Liver (tissue), 9 donors: ENCODE results near the gene NFIB. TPM values are rescaled to one million over a fixed set of nuclear protein-coding genes. Genes with fewer than 3 reads are reported as not detected.

Experiments
- DNase-seq: peaks from one replicate; pipeline ENCODE4 v3.0.0-alpha.2; 2017; ENCODE audit warnings: low spot score
- H3K27ac ChIP-seq, 2 donors: one replicate each; pipeline ENCODE4 v1.7.0; 2013; ENCODE audit warnings: inconsistent platforms in 2 of 2, low read length in 2 of 2, control low read depth in 1 of 2, low read depth in 1 of 2, mild to moderate bottlenecking in 1 of 2
- H3K27me3 ChIP-seq, 4 donors: one replicate each; pipeline versions ENCODE4 v1.6.1 to v1.7.0; 2013; ENCODE audit warnings: low read length in 3 of 4, inconsistent platforms in 1 of 4, mild to moderate bottlenecking in 1 of 4, moderate library complexity in 1 of 4; ENCODE audit not compliant: control insufficient read depth in 4 of 4, insufficient read depth in 4 of 4
- H3K36me3 ChIP-seq, 4 donors: one replicate each; pipeline versions ENCODE4 v1.6.1 to v1.7.0; 2013; ENCODE audit warnings: low read length in 3 of 4, mild to moderate bottlenecking in 3 of 4, low read depth in 1 of 4, moderate library complexity in 1 of 4; ENCODE audit not compliant: control insufficient read depth in 4 of 4, insufficient read depth in 3 of 4
- H3K4me1 ChIP-seq, 4 donors: one replicate each; pipeline versions ENCODE4 v1.6.1 to v1.7.0; 2013; ENCODE audit warnings: low read length in 3 of 4, mild to moderate bottlenecking in 3 of 4, moderate library complexity in 1 of 4; ENCODE audit not compliant: control insufficient read depth in 4 of 4, insufficient read depth in 4 of 4
- H3K4me3 ChIP-seq, 3 donors: one replicate each; pipeline versions ENCODE4 v1.6.1 to v1.7.0; 2013; ENCODE audit warnings: low read length in 3 of 3, control low read depth in 1 of 3, low read depth in 1 of 3, mild to moderate bottlenecking in 1 of 3
- H3K9ac ChIP-seq, 2 donors: one replicate each; pipeline ENCODE4 v1.7.0; 2013; ENCODE audit warnings: low read length in 2 of 2, mild to moderate bottlenecking in 2 of 2, moderate library complexity in 2 of 2, control low read depth in 1 of 2, low read depth in 1 of 2
- H3K9me3 ChIP-seq, 4 donors: one replicate each; pipeline versions ENCODE4 v1.6.1 to v1.7.0; 2013; ENCODE audit warnings: low read length in 3 of 4; ENCODE audit not compliant: control insufficient read depth in 4 of 4
- EGR1 ChIP-seq, 2 donors: IDR thresholded peaks; 2 replicates each; pipeline ENCODE4 v1.6.1; 2016 to 2018; ENCODE audit warnings: antibody characterized with exemption in 2 of 2, low read depth in 2 of 2
- FOXA2 ChIP-seq: IDR thresholded peaks from 2 replicates; pipeline ENCODE4 v1.6.1; 2016; ENCODE audit warnings: antibody characterized with exemption
- GABPA ChIP-seq, 2 donors: IDR thresholded peaks in 1 of 2; conservative IDR thresholded peaks in 1 of 2; 2 replicates each; pipeline ENCODE4 v1.6.1; 2016; ENCODE audit warnings: antibody characterized with exemption in 2 of 2, mild to moderate bottlenecking in 1 of 2, moderate library complexity in 1 of 2
- HNF4A ChIP-seq, 2 donors: conservative IDR thresholded peaks; 2 replicates each; pipeline ENCODE4 v1.6.1; 2016; ENCODE audit warnings: antibody characterized with exemption in 2 of 2, mild to moderate bottlenecking in 2 of 2
- NR2F2 ChIP-seq: IDR thresholded peaks from 2 replicates; pipeline ENCODE4 v1.6.1; 2016; ENCODE audit warnings: antibody characterized with exemption
- RAD21 ChIP-seq, 2 donors: IDR thresholded peaks; 2 replicates each; pipeline ENCODE4 v1.6.1; 2016; ENCODE audit warnings: antibody characterized with exemption in 2 of 2, mild to moderate bottlenecking in 2 of 2
- SP1 ChIP-seq: IDR thresholded peaks from 2 replicates; pipeline ENCODE4 v1.6.1; 2018; ENCODE audit warnings: antibody characterized with exemption, mild to moderate bottlenecking
- TAF1 ChIP-seq: conservative IDR thresholded peaks from 2 replicates; pipeline ENCODE4 v1.6.1; 2016; ENCODE audit warnings: antibody characterized with exemption, mild to moderate bottlenecking
- YY1 ChIP-seq: IDR thresholded peaks from 2 replicates; pipeline ENCODE4 v1.6.1; 2016; ENCODE audit warnings: antibody characterized with exemption, mild to moderate bottlenecking
- WGBS: extraction: QIAGEN DNeasy Blood & Tissue Kit; methylation state at CpG from one replicate; pipeline ENCODE4 v1.1.7; 2013; 5-methylcytosine and 5-hydroxymethylcytosine counted together
- polyA plus RNA-seq, 2 donors: library from polyadenylated mRNA; stranded (reverse) in 1 of 2; unstranded in 1 of 2; fragments of 200-250 nt in 1 of 2; fragments of >200 nt in 1 of 2; fragmentation: Nextera tagmentation in 1 of 2; extraction: Ambion mirVana in 1 of 2; gene quantifications; one replicate each; pipeline versions ENCODE4 v1.2.1 to v1.2.3, GENCODE V29; 2013 to 2015
- total RNA-seq, 2 donors: library from RNA; depleted of rRNA; stranded (reverse); fragments of >200 nt; gene quantifications; one replicate each; pipeline ENCODE4 v1.2.3, GENCODE V29; 2014
- TF ChIP-seq, protein P1 (sequence below): fragments of 150-350 bp; IDR thresholded peaks from 2 replicates; pipeline ENCODE4 v1.5.1; 2017; ENCODE audit warnings: improper control_type of control experiment, low read depth, low read length; ENCODE audit not compliant: missing input control
- TF ChIP-seq, protein P2 (sequence below): IDR thresholded peaks from 2 replicates; pipeline ENCODE4 v1.6.1; 2016; ENCODE audit warnings: antibody characterized with exemption
- donor health status: healthy.
- donor health status: healthy.
- donor health status: healthy.
- donor health status: healthy.
- donor health status: healthy.

Gene NFIB
- total and polyA plus RNA-seq, 4 donors: 3.2 to 23.2 (median 8.0) TPM

DNA sequence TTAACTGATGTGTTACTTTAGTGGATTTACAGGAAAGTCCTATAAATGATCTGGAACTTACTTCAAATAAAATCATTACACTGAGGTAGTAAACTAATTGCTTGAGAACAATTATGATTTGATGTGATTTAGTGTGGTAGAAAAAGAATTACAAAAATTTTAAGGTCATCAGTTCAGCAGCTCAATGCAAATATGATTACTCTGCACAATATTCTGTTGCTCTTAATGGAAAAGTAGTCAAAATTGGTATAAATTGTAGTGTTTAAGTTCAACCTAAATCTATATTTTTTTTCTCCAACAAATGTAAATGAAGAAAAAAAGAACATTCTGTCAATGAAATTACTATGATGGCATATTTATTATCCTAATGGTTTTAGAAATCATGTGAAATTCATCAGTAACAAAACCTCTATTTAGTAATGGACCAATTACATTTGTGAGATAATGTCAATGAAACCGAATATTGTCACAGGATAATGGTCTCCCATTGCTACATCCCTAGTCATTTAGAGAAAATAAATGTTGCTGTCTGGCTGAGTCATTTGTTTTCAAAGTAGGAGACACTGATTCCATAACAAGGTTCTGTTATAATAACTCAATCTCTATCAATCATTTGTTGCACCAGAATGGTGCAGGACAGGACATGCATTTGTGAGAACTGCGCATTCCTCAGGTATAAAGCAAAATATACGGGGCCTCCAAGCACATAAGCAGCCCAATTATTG is 177.1 kb downstream of the NFIB start:
- no peak overlapping the region for H3K27ac ChIP-seq
- 96% methylated on average over 3 of the region's 3 CpGs for WGBS
- peaks cover 0 to 5% (median 1%) of the 10 kb centered on the region in 4 donors for H3K4me1 ChIP-seq
- no peaks in the 10 kb centered on the region for H3K9me3 ChIP-seq
- H3K4me3 ChIP-seq: no peak overlapping the region
- no peaks in the 10 kb centered on the region for H3K27me3 ChIP-seq
- TF ChIP-seq, protein P1, sequence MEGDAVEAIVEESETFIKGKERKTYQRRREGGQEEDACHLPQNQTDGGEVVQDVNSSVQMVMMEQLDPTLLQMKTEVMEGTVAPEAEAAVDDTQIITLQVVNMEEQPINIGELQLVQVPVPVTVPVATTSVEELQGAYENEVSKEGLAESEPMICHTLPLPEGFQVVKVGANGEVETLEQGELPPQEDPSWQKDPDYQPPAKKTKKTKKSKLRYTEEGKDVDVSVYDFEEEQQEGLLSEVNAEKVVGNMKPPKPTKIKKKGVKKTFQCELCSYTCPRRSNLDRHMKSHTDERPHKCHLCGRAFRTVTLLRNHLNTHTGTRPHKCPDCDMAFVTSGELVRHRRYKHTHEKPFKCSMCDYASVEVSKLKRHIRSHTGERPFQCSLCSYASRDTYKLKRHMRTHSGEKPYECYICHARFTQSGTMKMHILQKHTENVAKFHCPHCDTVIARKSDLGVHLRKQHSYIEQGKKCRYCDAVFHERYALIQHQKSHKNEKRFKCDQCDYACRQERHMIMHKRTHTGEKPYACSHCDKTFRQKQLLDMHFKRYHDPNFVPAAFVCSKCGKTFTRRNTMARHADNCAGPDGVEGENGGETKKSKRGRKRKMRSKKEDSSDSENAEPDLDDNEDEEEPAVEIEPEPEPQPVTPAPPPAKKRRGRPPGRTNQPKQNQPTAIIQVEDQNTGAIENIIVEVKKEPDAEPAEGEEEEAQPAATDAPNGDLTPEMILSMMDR: no peak
- peaks cover 0 to 2% (median 0%) of the 10 kb centered on the region in 4 donors for H3K36me3 ChIP-seq
- H3K9ac ChIP-seq: no peak overlapping the region
- no peak for DNase-seq

DNA sequence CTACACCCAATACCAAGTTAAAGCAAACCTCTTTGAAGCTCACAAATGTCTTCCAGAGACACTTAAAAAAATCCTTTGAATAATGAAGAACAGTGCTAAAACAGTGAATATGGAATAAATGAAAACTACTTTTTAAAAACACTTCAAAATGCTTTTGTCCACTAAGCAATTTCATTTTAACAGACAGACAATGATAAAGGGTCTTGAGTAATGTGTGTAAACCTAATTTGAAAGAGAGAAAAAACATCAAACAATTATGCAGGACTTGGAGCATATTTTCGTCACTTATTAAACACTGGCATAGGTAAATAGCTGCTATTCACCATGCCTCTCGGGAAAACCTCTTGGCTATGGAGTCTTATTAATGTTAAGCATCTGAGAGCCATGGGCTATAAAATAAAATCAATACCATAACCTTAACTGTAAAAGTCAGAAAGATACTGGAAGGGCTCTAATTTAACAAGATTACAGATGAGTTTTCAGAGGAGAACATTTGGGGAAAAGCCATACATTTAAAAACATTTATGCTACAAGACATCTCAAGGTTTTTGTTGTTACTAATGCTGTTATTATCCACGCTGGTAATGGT is 177.8 kb downstream of the NFIB start:
- 71% methylated on average over 3 of the region's 3 CpGs for WGBS
- no peak for DNase-seq
- H3K36me3 ChIP-seq: peaks cover 0 to 4% (median 1%) of the 10 kb centered on the region in 4 donors
- H3K27me3 ChIP-seq: no peaks in the 10 kb centered on the region
- peaks cover 0 to 5% (median 1%) of the 10 kb centered on the region in 4 donors for H3K4me1 ChIP-seq
- no peak overlapping the region for H3K27ac ChIP-seq
- no peak overlapping the region for H3K9ac ChIP-seq
- no peaks in the 10 kb centered on the region for H3K9me3 ChIP-seq
- no peak overlapping the region for H3K4me3 ChIP-seq
- TF ChIP-seq EGR1 (IDR thresholded peaks at IDR 0.05; ENCODE audit: low read depth in 2 of 2) (no peak), NR2F2 (no peak), RAD21 (IDR thresholded peaks at IDR 0.05) (no peak), FOXA2 (no peak), HNF4A (conservative IDR thresholded peaks at IDR 0.05) (no peak), SP1 (no peak), TAF1 (no peak)
- TF ChIP-seq, protein P2, sequence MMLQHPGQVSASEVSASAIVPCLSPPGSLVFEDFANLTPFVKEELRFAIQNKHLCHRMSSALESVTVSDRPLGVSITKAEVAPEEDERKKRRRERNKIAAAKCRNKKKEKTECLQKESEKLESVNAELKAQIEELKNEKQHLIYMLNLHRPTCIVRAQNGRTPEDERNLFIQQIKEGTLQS: no peak
- TF ChIP-seq, protein P1: no peak

DNA sequence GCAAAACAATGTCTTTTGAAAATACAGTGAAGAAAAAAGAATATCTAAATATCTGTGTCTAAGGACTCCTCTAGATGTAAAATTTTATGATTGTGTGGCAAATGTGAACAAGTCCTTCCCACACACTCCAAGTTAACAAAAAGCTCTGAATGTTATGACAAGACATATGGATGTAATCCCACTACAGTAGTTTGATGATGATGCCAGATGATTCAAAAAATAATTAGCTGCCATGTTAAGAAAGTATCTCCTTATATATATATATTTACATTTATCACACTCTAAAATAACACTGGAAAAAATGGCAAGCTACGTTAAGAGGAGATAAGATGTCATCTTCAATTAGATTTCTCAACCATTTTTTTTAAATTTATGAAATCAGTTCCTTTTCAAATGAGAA is 178.5 kb downstream of the NFIB start:
- Histone ChIP-seq H3K4me1 (peaks cover 0 to 5% (median 1%) of the 10 kb centered on the region in 4 donors), H3K27ac (no peak overlapping the region), H3K4me3 (no peak overlapping the region), H3K27me3 (no peaks in the 10 kb centered on the region), H3K9ac (no peak overlapping the region), H3K9me3 (no peaks in the 10 kb centered on the region), H3K36me3 (peaks cover 0 to 4% (median under 1%) of the 10 kb centered on the region in 4 donors)
- 92% methylated on average over 1 of the region's 1 CpG for WGBS
- no peak for DNase-seq
- TF ChIP-seq SP1 (no peak), GABPA (IDR thresholded peaks at IDR 0.05 in 1 of 2, conservative IDR thresholded peaks at IDR 0.05 in 1 of 2) (no peak), YY1 (no peak), HNF4A (conservative IDR thresholded peaks at IDR 0.05) (no peak), NR2F2 (no peak)
